Coronary artery (tissue), 2 donors: Measurements from ENCODE around the gene CDHR2.

ENCODE experiments used
- DNase-seq: peaks from one replicate; pipeline ENCODE4 v3.0.0-alpha.2; 2017; ENCODE audit warnings: low spot score
- H3K27ac ChIP-seq, 2 donors: fragments of 200-600 bp; sonication (generic); one replicate each; pipeline ENCODE4 v1.5.1; 2016 to 2019
- H3K4me3 ChIP-seq: fragments of 200-600 bp; sonication (generic); 2 replicates; pipeline ENCODE4 v1.5.1; 2016; ENCODE audit warnings: mild to moderate bottlenecking, moderate library complexity
- TF ChIP-seq, protein P1 (sequence below): fragments of 200-600 bp; sonication (generic); IDR thresholded peaks from one replicate; pipeline ENCODE4 v1.5.1; 2019; ENCODE audit warnings: antibody characterized with exemption

The CDHR2 gene

DNA sequence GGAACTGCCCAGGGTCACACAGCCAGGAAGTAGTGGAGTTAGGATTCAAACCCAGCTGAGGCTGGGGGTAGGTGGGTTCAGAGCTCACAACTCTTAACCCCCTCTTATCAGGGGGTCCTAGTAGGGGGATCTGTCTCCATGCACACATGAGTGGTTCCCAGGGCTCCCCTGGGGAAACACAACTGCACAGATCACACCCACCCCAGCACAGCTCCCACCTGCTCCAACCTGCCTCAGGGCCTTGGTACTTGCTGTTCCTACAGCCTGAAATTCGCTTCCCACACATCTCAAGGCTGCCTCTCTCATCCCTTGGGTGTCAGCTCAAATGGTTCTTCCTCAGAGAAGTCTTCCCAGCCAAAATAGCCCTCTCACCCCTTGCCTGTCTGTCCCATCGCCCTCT is 76.4 kb downstream of the CDHR2 start:
- DNase-seq: no peak
- no peak overlapping the region for H3K4me3 ChIP-seq
- H3K27ac ChIP-seq: no peak overlapping the region
- TF ChIP-seq, protein P1, sequence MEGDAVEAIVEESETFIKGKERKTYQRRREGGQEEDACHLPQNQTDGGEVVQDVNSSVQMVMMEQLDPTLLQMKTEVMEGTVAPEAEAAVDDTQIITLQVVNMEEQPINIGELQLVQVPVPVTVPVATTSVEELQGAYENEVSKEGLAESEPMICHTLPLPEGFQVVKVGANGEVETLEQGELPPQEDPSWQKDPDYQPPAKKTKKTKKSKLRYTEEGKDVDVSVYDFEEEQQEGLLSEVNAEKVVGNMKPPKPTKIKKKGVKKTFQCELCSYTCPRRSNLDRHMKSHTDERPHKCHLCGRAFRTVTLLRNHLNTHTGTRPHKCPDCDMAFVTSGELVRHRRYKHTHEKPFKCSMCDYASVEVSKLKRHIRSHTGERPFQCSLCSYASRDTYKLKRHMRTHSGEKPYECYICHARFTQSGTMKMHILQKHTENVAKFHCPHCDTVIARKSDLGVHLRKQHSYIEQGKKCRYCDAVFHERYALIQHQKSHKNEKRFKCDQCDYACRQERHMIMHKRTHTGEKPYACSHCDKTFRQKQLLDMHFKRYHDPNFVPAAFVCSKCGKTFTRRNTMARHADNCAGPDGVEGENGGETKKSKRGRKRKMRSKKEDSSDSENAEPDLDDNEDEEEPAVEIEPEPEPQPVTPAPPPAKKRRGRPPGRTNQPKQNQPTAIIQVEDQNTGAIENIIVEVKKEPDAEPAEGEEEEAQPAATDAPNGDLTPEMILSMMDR: no peak

- no peak overlapping the region for H3K27ac ChIP-seq
- H3K4me3 ChIP-seq: no peak overlapping the region
- TF ChIP-seq, protein P1: no peak
- DNase-seq: no peak
These were observed 77.1 kb downstream of the CDHR2 start for GRCh38 chr5:176625966-176626875.

GRCh38 chr5:176626876-176627236 is 77.7 kb downstream of the CDHR2 start:
- no peak for DNase-seq
- TF ChIP-seq, protein P1: no peak
- Histone ChIP-seq H3K4me3 (no peak overlapping the region), H3K27ac (no peak overlapping the region)

DNA sequence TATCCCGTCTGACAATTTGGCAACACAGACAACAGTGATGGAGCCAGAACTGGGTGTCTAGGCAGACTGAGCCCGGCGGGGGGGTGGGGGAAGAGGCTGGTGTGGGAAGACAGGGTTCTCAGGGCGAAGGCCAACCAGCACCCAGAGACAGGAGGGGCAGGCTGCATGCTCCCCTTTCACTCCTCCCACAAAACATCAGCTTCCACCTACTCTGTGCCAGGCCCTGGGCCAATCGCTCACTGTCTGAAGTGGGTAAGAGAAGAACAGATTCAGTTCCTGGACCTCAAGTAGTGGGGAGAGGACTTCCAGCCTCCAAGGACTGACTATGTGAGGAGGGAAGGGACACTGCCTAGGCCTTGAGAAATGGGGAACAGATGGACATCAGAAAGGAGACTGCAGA is 78.4 kb downstream of the CDHR2 start:
- TF ChIP-seq, protein P1: no peak
- no peak overlapping the region for H3K27ac ChIP-seq
- no peak for DNase-seq
- H3K4me3 ChIP-seq: no peak overlapping the region

- no peak for DNase-seq
- Histone ChIP-seq H3K27ac (no peak overlapping the region), H3K4me3 (no peak overlapping the region)
- TF ChIP-seq, protein P1: no peak
These were observed 79.5 kb downstream of the CDHR2 start for GRCh38 chr5:176628406-176629228.

DNA sequence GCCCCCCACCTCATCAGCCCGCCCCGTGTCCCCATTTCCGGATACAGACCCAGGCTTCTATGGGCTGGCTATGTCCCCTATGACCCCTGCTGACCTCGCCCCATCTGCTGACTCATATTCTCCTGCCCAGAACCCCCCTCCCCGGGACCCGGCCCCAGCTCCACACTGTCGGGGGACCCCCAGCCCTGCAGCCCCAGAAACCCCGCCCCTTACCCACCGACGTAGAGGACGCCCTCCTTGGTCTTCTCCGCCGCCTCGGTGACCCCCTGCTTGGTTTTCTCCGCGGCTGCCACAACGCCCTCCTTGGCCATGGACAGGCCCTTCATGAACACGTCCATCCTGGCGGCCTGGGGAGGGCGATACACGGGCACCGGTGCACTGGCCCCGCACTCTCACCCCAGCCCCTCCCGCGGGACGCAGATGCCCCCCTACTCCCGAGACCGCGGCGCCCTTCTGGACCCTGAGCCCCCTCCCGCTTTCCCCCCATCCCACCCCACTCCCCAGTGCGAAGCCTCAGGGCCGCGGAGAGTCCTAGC is 80.2 kb downstream of the CDHR2 start:
- peak overlapping the region; percentile 63 for H3K4me3 ChIP-seq
- TF ChIP-seq, protein P1: no peak
- DNase-seq: no peak
- H3K27ac ChIP-seq: no peak overlapping the region
